SJSA1 (cell line): ENCODE data around the gene C5orf15. TPM values are rescaled to one million over a fixed set of nuclear protein-coding genes. Genes with fewer than 3 reads are reported as not detected.

Experiments used
- DNase-seq, 2 experiments: peaks; one replicate each; pipeline ENCODE4 v3.0.0-alpha.2; 2015 to 2020; ENCODE audit warnings: low spot score in 2 of 2, low read depth in 1 of 2
- H3K27ac ChIP-seq: fragments of 250-450 bp; sonication (Bioruptor Pico); 2 replicates; pipeline ENCODE4 v1.5.1; 2020; ENCODE audit warnings: mild to moderate bottlenecking, moderate library complexity
- H3K27me3 ChIP-seq: fragments of 250-450 bp; sonication (Bioruptor Pico); replicated peaks from 2 replicates; pipeline ENCODE4 v1.5.1; 2020; ENCODE audit warnings: mild to moderate bottlenecking, moderate library complexity
- H3K36me3 ChIP-seq: fragments of 250-450 bp; sonication (Bioruptor Pico); 2 replicates; pipeline ENCODE4 v1.5.1; 2020; ENCODE audit warnings: mild to moderate bottlenecking
- H3K4me1 ChIP-seq: fragments of 250-450 bp; sonication (Bioruptor Pico); replicated peaks from 2 replicates; pipeline ENCODE4 v1.6.1; 2021; ENCODE audit warnings: mild to moderate bottlenecking
- H3K4me3 ChIP-seq: fragments of 250-450 bp; sonication (Bioruptor Pico); 2 replicates; pipeline ENCODE4 v1.5.1; 2020; ENCODE audit warnings: mild to moderate bottlenecking
- H3K9me3 ChIP-seq: fragments of 250-450 bp; sonication (Bioruptor Pico); replicated peaks from 2 replicates; pipeline ENCODE4 v1.5.1; 2020; ENCODE audit warnings: mild to moderate bottlenecking
- total RNA-seq: library from RNA; depleted of rRNA; stranded (reverse); fragments of >200 nt; shearing (Covaris generic); gene quantifications from 2 replicates; pipeline ENCODE4 v1.2.3, GENCODE V29; 2014; rRNA removed

C5orf15 gene
- 137 and 198 TPM in 2 replicates for total RNA-seq

DNA sequence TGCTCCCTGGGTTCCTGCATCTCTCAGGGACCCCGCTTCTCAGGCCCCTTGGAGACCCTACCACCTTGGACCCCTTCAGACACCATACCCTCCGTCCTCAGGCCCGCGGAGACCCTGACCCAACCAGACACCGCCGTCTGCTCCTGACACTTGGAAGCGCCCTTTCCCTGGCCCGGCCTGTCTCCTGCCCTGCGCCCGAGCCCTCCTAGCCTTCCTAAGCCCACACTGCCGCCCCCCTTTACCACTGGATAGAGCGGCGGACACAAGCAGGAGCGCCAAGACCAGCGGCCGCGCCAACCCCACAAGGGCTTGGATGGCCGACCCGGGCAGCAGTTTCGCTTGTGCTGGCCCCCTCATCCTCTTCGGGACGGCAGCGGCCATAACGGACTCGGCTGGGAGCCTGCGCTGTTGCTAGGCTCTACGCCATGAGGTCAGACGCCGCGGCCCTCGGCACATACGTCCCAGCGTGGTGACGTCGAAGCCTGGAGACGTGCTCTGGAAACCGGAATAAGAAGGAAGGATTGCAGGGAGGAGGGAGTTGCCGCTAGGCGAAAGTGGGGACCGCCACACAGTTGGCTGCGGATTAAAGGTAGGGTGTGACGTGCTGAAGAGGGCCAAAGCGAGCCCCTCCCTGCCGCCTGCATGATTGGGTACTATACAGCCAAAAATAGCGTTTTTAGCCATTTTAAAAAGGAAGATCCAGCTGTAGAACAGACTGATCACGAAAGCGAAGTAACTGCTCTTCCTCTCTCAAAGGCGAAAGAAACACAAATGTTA is at the start of gene C5orf15:
TSS of gene C5orf15 (minus strand) at position 422 of the 777 bp plus-strand sequence. CDS start at position 381, 41 bp downstream.
- Histone ChIP-seq H3K4me1 (peaks cover 35% of the 10 kb centered on the region), H3K4me3 (peak within 1 kb of the TSS; percentile 79), H3K9me3 (no peaks in the 10 kb centered on the region), H3K36me3 (peaks cover 37% of the 10 kb centered on the region), H3K27me3 (no peaks in the 10 kb centered on the region), H3K27ac (peak within 1 kb of the TSS; percentile 79)
- DNase-seq: peak; percentile 96 to 98

DNA sequence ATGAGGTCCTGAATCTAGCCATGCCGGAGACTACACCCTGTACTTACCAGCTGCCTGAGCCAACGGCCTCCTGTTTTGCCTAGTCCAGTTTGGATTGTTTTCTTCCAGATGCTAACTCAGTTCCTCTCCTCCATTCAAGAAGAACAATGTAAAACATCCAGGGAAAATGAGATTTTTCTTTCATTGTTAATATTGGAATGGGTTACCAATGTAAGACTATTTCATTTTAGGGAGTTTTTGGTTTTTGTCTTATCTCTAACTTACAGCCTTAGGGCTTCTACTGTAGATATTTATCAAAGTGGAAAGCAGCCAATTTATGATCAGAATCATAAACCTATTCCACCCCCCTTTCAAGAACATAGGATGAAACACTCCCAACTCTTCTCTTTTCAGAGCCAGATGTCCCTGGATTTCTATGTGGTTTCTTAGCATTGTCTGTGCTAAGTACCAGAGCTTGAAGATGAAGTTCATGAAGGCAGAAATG is 39.9 kb upstream of the C5orf15 start:
- no peak overlapping the region for H3K27ac ChIP-seq
- DNase-seq: no peak

DNA sequence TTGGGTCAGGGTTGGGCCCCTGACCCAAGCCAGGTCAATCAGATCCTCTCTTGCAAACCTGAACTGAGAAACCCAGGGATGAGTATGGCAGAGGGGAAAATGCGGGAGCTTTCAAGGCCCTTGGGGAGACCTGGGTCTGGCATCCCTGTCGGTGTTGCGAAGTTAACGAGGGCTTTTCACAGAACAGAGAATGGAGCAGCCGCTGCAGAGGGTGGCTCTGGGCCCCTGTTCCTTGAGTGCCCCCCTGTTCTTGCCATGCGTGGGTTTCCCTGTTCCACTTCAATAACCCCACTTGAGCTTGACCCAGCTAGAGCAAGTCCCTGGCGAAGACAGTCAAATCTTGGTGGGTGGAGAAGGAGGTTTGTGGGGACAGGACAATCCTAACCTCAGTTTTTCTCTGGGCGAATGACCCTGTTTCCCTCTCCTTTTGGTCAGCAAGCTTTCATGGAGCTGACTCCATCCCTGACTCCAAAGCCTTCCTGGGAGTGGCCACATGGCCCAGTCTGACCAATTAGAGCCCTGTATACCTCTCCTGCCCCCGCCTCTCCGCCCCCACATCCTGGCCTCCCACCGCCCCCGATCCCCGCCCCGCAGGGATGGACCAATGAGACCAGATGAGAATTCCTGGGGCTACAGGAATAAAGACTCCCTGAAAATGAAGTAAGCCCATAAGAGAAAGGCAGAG is 39.3 kb upstream of the C5orf15 start:
- no peak for DNase-seq
- H3K9me3 ChIP-seq: no peaks in the 10 kb centered on the region
- H3K4me1 ChIP-seq: peaks cover 19% of the 10 kb centered on the region
- no peak overlapping the region for H3K27ac ChIP-seq
- H3K27me3 ChIP-seq: no peaks in the 10 kb centered on the region
- H3K36me3 ChIP-seq: peaks cover 25% of the 10 kb centered on the region
- H3K4me3 ChIP-seq: no peak overlapping the region

More for the DNA sequence above, 39.9 kb upstream of the C5orf15 start:
- no peaks in the 10 kb centered on the region for H3K27me3 ChIP-seq
- no peaks in the 10 kb centered on the region for H3K9me3 ChIP-seq
- H3K36me3 ChIP-seq: peaks cover 19% of the 10 kb centered on the region
- H3K4me3 ChIP-seq: no peak overlapping the region
- H3K4me1 ChIP-seq: peaks cover 13% of the 10 kb centered on the region

DNA sequence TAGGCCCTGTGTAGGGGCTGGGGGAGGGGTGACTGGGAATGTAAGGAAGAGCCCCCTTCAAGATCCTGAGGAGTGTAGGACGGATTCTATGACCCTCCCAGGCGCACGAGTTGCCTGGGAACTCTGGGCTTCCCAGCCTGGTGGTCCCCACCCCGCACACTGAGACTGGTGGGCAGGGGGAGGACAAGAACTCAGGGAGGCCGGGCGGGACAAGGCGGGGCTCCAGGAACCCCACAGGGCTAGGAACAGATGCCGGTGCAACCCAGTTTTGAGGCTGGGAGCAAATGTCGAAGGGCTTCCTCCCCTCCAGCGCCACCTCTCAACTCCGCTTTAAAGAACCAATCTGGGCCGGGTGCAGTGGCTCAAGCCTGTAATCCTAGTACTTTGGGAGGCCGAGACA is 37.7 kb upstream of the C5orf15 start:
- no peak overlapping the region for H3K4me3 ChIP-seq
- no peaks in the 10 kb centered on the region for H3K9me3 ChIP-seq
- H3K36me3 ChIP-seq: peaks cover 41% of the 10 kb centered on the region
- DNase-seq: no peak
- no peak overlapping the region for H3K27ac ChIP-seq
- H3K4me1 ChIP-seq: peaks cover 28% of the 10 kb centered on the region
- no peaks in the 10 kb centered on the region for H3K27me3 ChIP-seq

DNA sequence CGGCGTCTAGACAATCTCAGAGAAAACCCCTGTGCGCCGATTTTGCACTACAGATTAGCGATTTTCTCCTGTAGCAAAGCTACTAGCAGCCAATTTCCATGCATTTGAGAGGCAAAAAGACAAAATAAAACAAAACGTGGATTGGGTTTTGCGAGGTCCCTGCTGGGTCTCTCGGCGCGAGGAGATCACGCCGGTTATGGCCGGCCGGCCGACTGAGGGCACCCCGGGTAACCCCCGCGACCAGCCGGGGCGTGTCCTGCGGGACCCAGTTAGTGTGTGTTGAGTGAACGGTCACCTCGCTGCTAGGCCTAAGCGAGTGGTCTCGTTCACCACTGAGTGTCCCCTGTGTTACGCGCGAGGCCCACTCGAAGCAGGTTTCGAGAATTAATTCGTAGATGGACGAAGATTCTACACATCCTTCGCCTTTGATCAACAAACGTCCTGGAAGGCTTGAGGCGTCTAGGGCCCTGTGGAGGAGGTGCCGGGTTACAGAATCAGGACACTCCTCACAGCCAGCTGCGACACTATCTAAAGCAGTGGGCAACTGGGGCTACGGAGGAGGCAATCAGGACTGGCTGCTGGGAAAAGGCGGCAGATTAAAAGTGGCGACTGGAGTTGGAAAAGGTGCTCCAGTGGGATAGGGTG is 37.1 kb upstream of the C5orf15 start:
- Histone ChIP-seq H3K27me3 (no peaks in the 10 kb centered on the region), H3K27ac (peak overlapping the region; percentile 89), H3K36me3 (peaks cover 47% of the 10 kb centered on the region), H3K4me3 (peak overlapping the region; percentile 99), H3K9me3 (no peaks in the 10 kb centered on the region), H3K4me1 (peaks cover 31% of the 10 kb centered on the region)
- DNase-seq: no peak

DNA sequence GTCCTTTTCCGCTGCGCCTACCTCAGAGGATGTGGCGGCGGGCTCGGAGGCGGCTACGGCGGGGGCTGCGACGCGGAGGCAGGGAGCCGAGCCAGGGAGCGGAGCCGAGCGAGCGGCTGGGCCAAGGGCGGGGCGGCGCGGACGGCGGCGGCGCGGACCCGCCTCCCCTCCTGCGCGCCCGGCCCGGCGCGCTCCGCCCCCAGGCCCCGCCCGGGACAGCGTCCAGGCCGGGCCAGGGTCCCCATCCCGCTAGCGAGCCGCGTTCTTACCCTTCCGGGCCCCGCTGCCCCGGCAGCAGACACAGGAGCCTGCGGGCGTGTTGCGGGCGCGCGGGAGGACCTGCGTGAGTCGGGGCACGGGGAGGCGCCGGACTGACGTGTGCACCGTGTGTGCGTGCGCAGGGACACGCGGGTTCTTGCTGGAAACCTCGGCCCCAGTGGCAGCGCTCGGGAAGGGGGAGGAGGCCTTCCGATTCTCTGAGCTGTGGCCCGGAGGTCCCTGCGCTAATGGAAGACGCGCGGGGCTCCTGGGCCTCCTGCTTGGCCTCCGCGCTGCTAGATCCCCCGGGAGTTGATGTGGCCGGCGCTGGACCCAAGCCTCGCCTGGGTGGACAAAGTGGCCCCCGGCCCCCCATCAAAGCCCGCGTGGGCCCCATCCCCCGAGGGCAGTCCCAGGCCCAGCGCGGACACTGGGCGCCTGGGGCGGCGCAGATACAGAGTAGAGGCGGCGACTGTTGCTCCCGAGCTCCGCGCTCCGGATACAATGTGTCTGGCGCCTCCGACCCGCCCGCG is 36.4 kb upstream of the C5orf15 start, which contains the start of gene VDAC1:
TSS of gene VDAC1 (minus strand) at position 350 of the 791 bp plus-strand sequence. CDS start 11,963 bp downstream, outside the sequence.
- DNase-seq: peak; percentile 92 to 98
- Histone ChIP-seq H3K9me3 (no peaks in the 10 kb centered on the region), H3K27ac (peak within 1 kb of the TSS; percentile 89), H3K27me3 (no peaks in the 10 kb centered on the region), H3K4me1 (peaks cover 36% of the 10 kb centered on the region), H3K36me3 (peaks cover 54% of the 10 kb centered on the region), H3K4me3 (peak within 1 kb of the TSS; percentile 99)

DNA sequence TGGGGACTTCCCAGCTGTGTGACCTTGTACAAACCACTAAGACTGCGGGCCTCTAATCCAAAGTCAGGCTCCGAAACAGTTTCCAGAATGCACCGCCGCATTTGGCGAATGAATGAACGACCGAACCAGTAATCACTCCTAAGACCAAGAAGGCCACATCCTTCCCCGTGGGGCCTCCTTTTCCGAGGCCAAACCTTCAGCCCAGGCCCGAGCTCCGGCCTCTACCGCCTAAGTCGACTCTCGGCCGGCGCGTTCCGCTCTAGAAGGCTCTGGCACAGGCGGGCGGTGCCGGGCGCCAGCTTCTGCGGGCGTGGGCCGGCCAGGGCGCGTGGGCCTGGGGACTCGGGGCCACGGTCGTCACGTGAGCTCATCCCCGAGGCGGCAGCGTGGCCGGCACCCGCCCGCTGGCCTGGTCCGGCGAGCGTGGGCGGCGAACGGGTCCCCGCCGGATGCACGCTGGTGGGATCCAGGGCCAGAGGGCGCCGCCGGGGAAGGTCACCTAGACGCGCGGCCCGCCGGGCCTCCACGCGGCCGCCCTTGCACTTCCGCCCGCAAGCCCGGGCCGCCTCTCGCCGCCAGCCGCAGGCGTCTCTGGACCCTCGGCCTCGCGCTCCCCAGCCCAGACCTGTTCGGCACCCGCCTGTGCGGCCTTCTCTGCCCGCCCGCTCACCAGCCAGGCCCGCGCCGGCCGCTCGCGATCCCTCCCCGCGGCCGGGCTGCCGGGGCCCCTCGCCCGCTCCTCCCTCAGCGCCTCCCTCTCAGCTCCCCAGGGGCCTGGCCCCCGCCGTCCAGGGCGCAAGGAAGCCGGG is 35.6 kb upstream of the C5orf15 start:
- Histone ChIP-seq H3K27ac (peak overlapping the region; percentile 89), H3K9me3 (no peaks in the 10 kb centered on the region), H3K4me3 (peak overlapping the region; percentile 99), H3K4me1 (peaks cover 36% of the 10 kb centered on the region), H3K27me3 (no peaks in the 10 kb centered on the region), H3K36me3 (peaks cover 54% of the 10 kb centered on the region)
- peak; percentile 60 to 86 for DNase-seq

DNA sequence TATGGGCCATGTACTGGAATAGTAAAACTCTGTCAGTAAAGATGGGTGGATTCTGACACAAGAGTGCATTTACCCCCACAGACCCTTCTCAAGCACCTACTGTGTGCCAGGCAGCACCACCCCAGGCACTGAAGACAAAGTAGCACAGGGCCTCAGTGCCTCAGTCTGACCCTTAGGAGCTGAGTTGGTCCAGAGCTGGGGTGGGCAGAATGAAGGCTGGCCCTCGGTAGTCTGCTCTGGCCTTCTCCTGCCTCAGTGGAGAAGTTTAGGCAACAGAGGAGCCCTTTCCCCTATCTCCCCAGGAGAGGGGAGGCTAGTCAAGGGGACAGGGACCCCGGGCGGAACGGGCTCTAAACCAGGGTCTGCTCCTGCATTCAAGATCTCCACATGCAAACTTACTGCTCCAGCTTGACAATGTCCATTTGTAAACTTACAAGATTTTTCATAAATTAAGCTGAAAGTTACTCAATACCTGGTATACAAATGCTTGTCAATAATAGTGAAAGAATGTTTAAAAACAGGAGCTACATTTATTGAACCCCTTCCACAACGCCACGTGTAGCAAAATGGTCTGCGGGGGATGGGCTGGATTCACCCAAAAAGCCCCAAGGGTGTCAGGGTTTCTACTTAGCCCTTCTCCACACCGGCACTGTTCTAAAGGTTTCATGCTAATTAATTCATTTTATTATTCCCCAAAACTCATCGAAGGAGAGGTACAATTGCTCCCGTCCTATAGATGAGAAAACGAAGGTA is 34.8 kb upstream of the C5orf15 start:
- Histone ChIP-seq H3K4me1 (peaks cover 42% of the 10 kb centered on the region), H3K4me3 (peak overlapping the region; percentile 99), H3K9me3 (no peaks in the 10 kb centered on the region), H3K36me3 (peaks cover 60% of the 10 kb centered on the region), H3K27me3 (no peaks in the 10 kb centered on the region), H3K27ac (peak overlapping the region; percentile 89; the same call in 1 of the 2 replicates)
- DNase-seq: no peak

DNA sequence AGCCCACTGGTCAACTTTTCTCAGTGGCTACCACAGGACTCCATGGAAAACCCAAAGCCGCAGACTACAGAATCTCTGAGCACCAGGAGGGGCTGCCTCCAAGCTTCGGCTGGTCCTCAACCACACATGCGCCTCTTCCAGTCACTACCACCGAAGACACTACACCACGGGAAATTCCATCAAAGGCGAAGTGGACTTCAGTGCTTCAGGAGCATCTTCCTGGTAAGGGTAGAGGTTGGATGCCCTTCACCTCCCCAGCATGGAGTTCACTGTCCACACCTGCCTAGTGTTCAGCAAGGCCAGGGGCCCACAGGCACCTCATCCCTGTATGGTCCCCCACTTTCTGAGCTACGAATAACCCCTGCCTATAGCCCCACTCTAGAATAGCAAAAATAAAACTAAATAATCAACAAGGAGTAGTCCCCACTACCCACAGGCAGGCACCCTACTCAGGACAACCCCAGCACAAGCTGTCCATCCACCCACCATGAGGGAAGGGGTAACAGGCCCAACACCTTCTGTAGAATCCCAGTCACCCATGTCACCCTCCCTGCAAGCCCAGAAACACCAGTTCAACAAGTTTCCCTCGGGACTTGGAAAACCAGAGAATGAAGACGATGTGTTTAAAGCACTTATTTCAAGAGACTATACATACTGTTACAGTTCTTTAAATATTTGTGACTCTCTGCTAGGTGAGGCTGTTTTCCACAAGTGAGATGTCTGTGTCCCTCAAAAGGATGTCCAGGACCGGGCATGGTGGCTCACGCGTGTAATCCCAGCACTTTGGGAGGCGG is 33.7 kb upstream of the C5orf15 start:
- Histone ChIP-seq H3K4me1 (peaks cover 48% of the 10 kb centered on the region), H3K27me3 (no peaks in the 10 kb centered on the region), H3K36me3 (peaks cover 62% of the 10 kb centered on the region), H3K4me3 (no peak overlapping the region), H3K9me3 (no peaks in the 10 kb centered on the region), H3K27ac (no peak overlapping the region)
- no peak for DNase-seq

DNA sequence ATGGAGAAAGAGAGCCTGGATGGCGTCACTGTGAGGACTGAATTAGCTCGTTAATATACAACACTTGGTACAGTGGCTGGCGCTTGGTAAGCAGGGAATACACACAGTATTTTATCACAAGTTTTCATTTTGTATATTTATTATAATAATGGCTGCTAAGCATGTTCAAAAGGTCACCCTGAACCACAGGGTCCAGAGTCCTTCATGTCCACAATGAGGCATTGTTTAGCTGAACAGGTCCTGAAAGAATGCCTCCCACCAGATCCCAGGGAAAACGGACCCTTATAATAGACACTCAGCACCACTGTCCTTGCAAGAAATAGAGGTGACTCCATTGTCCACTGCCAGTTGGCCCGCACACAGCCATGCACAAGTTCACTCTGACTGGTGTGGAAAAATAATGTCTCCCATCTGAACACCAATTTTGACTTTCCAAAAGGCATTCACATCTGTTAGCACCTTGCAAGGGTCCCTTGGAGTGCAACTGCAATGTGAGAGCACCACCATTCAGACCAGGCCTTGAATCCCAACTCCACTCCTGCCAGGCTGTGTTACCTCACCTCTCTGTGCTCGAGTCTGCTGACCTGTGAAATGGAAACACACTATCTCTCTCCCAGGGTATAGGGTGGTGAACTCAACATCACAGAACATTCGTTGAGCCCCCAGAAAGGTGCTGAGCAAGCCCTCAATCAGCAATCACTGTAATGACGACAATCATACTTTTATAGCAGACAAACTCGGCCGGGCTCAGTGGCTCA is 32.5 kb upstream of the C5orf15 start:
- H3K4me1 ChIP-seq: peaks cover 54% of the 10 kb centered on the region
- no peak overlapping the region for H3K4me3 ChIP-seq
- no peaks in the 10 kb centered on the region for H3K9me3 ChIP-seq
- H3K27me3 ChIP-seq: no peaks in the 10 kb centered on the region
- H3K36me3 ChIP-seq: peaks cover 61% of the 10 kb centered on the region
- DNase-seq: no peak
- no peak overlapping the region for H3K27ac ChIP-seq

DNA sequence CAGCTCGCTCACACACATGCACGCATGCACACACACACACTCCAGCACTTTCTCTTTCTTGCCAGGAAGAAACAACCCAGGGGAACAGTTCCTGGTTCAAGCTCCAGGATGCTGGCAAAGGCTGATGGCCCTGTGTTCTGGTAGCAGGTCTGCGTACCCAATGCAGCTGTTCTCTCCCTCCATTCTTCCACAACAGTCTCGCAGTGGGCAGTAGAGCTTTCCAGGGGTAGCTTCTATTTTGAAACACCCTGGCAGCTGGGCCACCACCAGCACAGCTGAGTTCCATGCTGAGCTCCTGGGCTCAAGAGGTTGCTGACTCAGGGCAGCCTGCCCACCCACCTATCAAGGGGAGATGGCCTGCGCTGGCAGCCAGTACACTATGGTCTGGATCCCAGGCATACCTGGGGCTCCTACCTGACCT is 31.7 kb upstream of the C5orf15 start:
- no peak for DNase-seq
- Histone ChIP-seq H3K9me3 (no peaks in the 10 kb centered on the region), H3K4me1 (peaks cover 55% of the 10 kb centered on the region), H3K4me3 (no peak overlapping the region), H3K27me3 (no peaks in the 10 kb centered on the region), H3K36me3 (peaks cover 61% of the 10 kb centered on the region), H3K27ac (no peak overlapping the region)
